AG04449 (cell line): ENCODE data around the gene UTF1.

Experiments
- CTCF ChIA-PET: fragments of 350-600 bp; formaldehyde crosslinking; extraction: SDS; loops from one replicate; lab custom pipeline; 2021; ENCODE audit warnings: antibody characterized with exemption; lab: Yijun Ruan, JAX
- POLR2A ChIA-PET: fragments of 400-600, 350-600 bp; formaldehyde crosslinking; extraction: SDS; loops from one replicate; lab custom pipeline; 2020; ENCODE audit warnings: antibody characterized with exemption, inconsistent platforms; lab: Yijun Ruan, JAX
- DNase-seq: peaks from one replicate; pipeline ENCODE4 v3.0.0-alpha.2; 2010; ENCODE audit warnings: low read depth, low spot score
- H3K4me3 ChIP-seq: 2 replicates; pipeline ENCODE4 v1.5.1; 2011; ENCODE audit warnings: low read depth, mild to moderate bottlenecking, control low read depth, low read length
- CTCF ChIP-seq: IDR thresholded peaks from one replicate; pipeline ENCODE4 v1.5.1; 2011; ENCODE audit warnings: mild to moderate bottlenecking, moderate library complexity, low read length, control low read depth, inconsistent platforms; ENCODE audit not compliant: insufficient read depth; ENCODE audit errors: missing control alignments

UTF1 gene

GRCh38 chr10:133214468-133215410 is 15.3 kb upstream of the UTF1 start:
- no peak overlapping the region for H3K4me3 ChIP-seq
- no peak for DNase-seq
- TF ChIP-seq CTCF = no peak
- ChIA-PET POLR2A (no interaction called here), CTCF (no interaction called here)

GRCh38 chr10:133215586-133215985 is 14.4 kb upstream of the UTF1 start:
- CTCF ChIA-PET = no interaction called here
- H3K4me3 ChIP-seq = no peak overlapping the region
- POLR2A ChIA-PET = no interaction called here
- TF ChIP-seq CTCF = no peak
- DNase-seq = no peak

GRCh38 chr10:133216776-133217175 is 13.2 kb upstream of the UTF1 start:
- POLR2A ChIA-PET = no interaction called here
- DNase-seq = no peak
- no peak overlapping the region for H3K4me3 ChIP-seq
- CTCF ChIA-PET = no interaction called here
- TF ChIP-seq CTCF = no peak

GRCh38 chr10:133217800-133218589 is 12.0 kb upstream of the UTF1 start:
- ChIA-PET CTCF (no interaction called here), POLR2A (interaction anchor here (0.6 kb wide), 1 partner anchor 965 kb away, joined by 3 read pairs; no protein-coding TSS in a partner anchor)
- DNase-seq = no peak
- no peak overlapping the region for H3K4me3 ChIP-seq
- TF ChIP-seq CTCF = no peak

GRCh38 chr10:133218891-133219290 is 11.1 kb upstream of the UTF1 start:
- no peak overlapping the region for H3K4me3 ChIP-seq
- no peak for TF ChIP-seq CTCF
- no peak for DNase-seq
- ChIA-PET POLR2A (no interaction called here), CTCF (no interaction called here)

GRCh38 chr10:133219782-133220181 is 10.2 kb upstream of the UTF1 start:
- no peak overlapping the region for H3K4me3 ChIP-seq
- CTCF ChIA-PET = no interaction called here
- POLR2A ChIA-PET = no interaction called here
- no peak for TF ChIP-seq CTCF
- no peak for DNase-seq
